HG03280 (cell line): ENCODE measurements around the gene AQP12B.

Source experiments
- ATAC-seq: cut with Tn5 transposase; IDR thresholded peaks from one replicate; pipeline ENCODE4 v1.9.1; 2021; ENCODE audit warnings: mild to moderate bottlenecking, moderate library complexity; ENCODE audit not compliant: unreplicated experiment

The AQP12B gene

DNA sequence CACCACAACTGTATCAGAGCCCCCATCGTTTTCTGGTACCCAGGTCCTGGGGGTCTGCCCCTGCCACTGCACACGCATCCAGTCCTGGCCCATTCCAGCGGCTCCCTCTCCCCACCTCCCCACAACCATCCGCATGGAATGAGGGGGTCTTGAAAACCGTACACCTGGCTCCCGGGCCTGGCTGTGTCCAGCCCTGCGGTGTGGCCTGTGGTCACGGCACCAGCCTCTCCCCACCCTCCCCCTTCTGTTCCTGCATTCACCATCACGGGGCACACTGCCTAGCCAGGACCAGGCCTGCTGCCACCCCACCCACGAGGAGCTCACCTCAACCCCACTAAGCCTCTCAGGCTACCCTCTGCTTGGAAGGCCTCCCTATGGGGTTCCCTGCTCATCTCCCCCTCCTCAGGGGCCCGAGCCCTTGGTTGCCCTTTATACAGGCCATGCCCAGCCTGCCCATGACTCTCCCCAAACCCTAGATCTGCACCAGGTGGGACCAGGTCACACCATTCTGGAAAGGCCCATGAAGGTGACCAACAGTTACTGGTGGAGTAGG lies 46.0 kb downstream of the AQP12B start:
- ATAC-seq = no peak

DNA sequence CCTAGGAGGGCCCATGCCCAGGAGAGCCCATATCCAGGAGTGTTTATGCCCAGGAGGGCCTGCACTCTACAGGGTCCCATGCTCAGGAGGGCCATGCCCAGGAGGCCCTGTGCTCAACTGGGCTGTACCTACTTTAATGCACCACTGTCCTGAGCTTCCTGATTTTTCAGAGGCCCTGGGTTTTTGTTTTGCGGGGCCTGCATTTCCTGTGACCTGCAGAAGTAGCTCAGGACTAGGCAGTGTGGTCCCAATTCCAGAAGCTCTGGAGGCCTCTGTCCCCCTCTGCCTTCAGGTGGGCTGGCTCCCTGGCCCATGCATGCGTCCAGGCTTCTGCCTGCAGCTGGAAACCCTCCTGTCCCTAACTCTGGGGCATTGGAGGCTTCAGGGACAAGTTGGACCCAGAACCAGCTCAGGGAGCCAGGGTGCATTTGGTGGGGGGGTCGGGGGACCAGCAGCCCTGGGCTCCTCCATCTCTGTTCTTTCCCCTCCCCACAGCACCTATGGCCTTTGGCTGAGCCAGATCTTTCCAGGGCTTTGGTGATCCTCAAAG lies 46.6 kb downstream of the AQP12B start:
- ATAC-seq = no peak

- ATAC-seq = no peak
Measured at GRCh38 chr2:240635121-240635997, 47.3 kb downstream of the AQP12B start.

DNA sequence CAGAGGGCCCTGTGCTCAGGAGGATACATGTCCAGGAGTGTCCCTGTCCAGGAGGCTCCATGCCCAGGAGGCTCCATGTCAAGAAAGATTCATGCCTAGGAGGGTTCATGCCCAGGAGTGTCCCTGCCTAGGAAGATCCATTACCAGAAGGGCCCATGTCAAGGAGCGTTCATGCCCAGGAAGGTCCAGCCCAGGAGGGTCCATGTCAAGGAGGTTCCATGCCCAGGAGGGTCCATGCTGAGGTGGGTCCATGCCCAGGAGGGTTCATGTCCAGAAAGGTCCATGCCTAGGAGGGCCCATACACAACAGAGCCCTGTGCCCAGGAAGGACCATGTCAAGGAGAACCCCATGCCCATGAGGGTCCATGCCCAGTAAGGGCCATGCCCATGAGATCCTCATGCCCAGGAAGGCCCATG lies 50.4 kb downstream of the AQP12B start:
- no peak for ATAC-seq

- no peak for ATAC-seq
Measured at GRCh38 chr2:240631548-240632305, 51.0 kb downstream of the AQP12B start.

DNA sequence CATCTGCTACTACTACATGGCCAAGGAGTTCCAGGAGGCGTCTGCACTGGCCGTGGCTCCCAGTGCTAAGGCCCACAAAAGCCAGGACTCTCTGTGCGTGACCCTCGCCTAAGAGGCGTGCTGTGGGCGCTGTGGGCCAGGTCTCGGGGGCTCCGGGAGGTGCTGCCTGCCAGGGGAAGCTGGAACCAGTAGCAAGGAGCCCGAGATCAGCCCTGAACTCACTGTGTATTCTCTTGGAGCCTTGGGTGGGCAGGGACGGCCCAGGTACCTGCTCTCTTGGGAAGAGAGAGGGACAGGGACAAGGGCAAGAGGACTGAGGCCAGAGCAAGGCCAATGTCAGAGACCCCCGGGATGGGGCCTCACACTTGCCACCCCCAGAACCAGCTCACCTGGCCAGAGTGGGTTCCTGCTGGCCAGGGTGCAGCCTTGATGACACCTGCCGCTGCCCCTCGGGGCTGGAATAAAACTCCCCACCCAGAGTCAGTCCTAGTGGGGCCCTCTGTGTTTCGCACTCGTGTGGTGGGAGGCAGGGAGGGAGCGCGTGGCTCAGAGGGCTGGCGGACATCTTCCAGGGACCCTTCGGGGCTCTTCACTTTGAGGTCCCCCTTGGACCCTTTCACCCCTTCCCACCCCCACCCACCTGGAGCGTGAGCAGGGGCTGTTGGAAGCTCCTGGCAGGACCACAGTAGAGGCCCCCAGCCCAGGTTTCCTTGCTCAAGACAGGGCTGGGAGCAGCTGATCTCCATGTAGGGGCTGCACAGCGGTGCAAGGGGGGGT lies 51.7 kb downstream of the AQP12B start:
- no peak for ATAC-seq

GRCh38 chr2:240629968-240630770 lies 52.5 kb downstream of the AQP12B start:
- ATAC-seq = no peak

DNA sequence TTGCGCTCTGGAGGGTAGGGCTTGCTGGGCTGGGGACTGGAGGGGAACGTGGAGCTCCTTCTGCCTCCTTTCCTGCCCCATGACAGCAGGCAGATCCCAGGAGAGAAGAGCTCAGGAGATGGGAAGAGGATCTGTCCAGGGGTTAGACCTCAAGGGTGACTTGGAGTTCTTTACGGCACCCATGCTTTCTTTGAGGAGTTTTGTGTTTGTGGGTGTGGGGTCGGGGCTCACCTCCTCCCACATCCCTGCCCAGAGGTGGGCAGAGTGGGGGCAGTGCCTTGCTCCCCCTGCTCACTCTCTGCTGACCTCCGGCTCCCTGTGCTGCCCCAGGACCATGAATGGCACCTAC lies 53.1 kb downstream of the AQP12B start:
- ATAC-seq = no peak

DNA sequence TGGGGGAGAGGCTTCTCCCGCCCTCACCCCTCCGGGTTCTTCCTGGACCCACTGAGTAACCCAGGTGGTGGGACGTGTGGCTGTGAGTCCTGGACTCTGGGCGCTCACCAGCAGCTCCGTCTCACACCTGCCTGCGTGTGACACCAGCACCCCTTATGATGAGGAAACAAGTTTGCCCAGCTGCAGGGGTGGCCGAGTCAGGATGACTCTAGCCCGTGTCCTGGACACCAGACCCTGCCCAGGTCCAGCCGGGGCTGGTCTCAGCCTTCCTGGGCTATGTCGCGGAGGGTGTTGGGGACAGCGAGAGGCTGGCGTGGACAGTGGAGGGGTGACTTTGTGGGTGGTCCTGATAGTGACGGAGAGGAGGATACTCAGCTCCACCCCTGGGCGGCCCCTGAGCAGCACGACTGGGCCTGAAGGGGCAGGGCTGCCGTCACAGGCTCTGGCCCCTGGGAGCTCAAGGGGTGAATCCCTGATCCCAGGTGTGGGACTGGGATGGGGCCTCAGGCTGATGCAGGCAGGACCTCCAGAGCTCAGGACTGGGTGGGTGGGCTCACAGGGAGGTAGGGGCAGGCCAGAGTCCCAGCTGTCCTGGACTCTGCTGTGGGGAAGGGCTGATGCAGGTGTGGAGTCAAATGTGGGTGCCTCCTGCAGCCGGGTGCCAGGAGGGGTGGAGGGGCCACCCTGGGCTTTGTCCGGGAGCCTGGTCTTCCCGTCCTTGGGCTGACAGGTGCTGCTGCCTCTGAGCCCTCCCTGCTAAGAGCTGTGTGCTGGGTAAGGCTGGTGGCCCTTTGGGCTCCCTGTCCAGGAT lies 53.7 kb downstream of the AQP12B start:
- no peak for ATAC-seq

DNA sequence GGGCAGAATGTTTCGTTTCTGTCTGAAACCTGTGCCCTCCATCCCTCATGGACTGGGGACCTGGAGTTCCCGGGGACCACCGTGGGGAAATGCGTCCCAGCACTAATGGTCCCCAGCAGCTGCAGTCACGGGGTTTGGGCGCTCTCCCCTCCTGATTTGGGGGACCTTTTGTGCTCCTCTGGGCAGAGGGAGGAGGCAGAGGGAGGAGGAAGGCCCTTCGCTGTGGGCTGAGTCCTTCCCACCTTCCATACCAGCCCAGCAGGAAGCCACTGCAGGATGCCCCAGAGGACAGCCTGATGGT lies 54.2 kb downstream of the AQP12B start:
- no peak for ATAC-seq

DNA sequence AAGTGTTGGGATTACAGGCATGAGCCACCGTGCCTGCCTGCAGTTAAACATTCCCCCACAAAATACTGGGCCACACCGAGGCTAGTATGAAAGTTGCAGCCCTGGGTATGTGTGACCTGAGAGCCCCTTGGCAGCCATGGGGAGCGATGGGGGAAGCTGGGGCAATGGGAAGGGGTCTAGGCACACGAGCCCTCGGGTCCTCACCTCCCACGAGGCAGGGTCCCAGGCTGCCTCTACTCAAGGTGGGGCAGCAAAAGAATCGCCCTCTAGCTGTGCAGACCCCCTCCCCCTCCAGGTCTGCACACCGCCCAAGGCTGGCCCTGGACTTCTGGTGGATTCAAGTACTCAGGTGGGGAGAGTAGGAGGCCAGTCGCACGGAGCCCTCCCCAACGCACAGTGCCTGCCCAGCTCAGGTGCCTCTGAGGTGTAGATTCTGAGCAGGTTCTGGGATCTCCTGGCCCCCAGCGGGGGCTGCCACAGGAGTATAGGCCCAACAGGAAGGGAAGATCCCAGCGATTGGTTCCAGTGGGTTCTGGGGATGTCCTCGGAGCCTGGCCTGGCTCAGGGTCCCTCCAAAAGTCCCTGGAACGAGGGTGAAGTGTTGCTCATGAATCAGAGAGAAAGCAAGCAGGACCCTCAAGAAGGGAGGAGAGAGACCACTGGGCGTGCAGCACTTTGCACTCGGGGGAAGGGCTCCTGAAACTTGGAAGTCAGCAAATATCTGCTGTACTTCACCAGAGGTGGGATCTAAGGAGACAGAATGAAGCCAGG lies 54.8 kb downstream of the AQP12B start:
- no peak for ATAC-seq

DNA sequence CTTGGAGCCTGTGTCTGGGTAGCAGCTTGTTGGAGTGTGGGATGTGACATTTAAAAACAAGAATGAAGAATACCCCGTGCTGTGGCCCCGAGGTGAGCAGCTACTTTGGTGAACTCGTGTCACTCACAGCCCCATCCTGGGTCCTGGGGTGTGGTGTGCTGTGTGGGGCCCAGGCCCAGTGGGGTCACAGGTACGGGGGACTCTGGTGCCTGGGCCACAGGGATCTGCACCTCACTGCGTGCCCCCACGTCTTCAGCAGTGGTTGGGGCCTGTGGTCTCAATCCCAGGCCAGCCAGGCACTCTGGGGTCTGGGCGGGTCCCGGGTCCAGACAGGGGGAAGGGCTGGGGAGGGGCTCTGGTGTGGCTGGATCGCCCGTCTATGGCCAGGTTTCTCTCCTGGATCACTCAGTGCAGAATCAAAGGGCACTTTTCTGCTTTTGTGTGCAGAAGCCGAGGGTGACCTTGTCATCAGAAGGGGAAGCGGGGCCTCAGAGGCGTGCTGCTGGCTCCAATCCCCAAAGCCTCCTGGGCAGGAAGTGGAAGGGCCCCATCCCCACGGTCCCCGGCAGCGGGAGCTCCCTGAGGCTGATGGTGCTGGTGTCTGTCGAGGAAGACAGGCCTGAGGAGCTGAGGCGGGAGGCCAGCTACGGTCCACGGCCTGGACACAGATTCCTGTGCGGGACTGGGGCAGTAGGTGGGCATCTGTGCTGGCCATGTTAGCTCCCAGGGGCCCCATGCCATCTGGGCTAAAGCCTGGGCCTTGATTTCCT lies 56.0 kb downstream of the AQP12B start:
- ATAC-seq = no peak
